HG03097 (cell line): Measurements from ENCODE around the gene FOXP4.

ENCODE experiments used
- ATAC-seq: cut with Tn5 transposase; IDR thresholded peaks from one replicate; pipeline ENCODE4 v1.9.1; 2021; ENCODE audit not compliant: unreplicated experiment, low FRiP score

Gene FOXP4

GRCh38 chr6:41545703-41546474, at the start of gene FOXP4:
TSS of gene FOXP4 (plus strand) at chr6:41546381. CDS start at chr6:41565761, 19,380 bp downstream.
- ATAC-seq: peak; percentile 60

- no peak for ATAC-seq
Observed at GRCh38 chr6:41497573-41497972, 48.6 kb upstream of the FOXP4 start.

GRCh38 chr6:41497994-41498393, 48.2 kb upstream of the FOXP4 start:
- ATAC-seq: no peak

GRCh38 chr6:41498968-41499599, 47.1 kb upstream of the FOXP4 start:
- no peak for ATAC-seq

- no peak for ATAC-seq
Observed at GRCh38 chr6:41500561-41500960, 45.6 kb upstream of the FOXP4 start.

GRCh38 chr6:41502566-41502916, 43.6 kb upstream of the FOXP4 start:
- ATAC-seq: no peak

GRCh38 chr6:41502917-41503671, 43.1 kb upstream of the FOXP4 start:
- ATAC-seq: no peak

- ATAC-seq: no peak
Observed at GRCh38 chr6:41503827-41504465, 42.2 kb upstream of the FOXP4 start.

- ATAC-seq: no peak
Observed at GRCh38 chr6:41504466-41505121, 41.6 kb upstream of the FOXP4 start.

GRCh38 chr6:41505122-41506049, 40.8 kb upstream of the FOXP4 start:
- ATAC-seq: no peak

- no peak for ATAC-seq
Observed at GRCh38 chr6:41508479-41508878, 37.7 kb upstream of the FOXP4 start.

GRCh38 chr6:41509580-41509979, 36.6 kb upstream of the FOXP4 start:
- no peak for ATAC-seq

GRCh38 chr6:41511443-41512060, 34.6 kb upstream of the FOXP4 start:
- ATAC-seq: no peak

GRCh38 chr6:41512146-41512701, 34.0 kb upstream of the FOXP4 start:
- no peak for ATAC-seq

GRCh38 chr6:41515995-41516394, 30.2 kb upstream of the FOXP4 start:
- ATAC-seq: no peak

- no peak for ATAC-seq
Observed at GRCh38 chr6:41518118-41518517, 28.1 kb upstream of the FOXP4 start.

GRCh38 chr6:41519305-41519744, 26.9 kb upstream of the FOXP4 start:
- ATAC-seq: no peak

GRCh38 chr6:41519745-41520699, 26.2 kb upstream of the FOXP4 start:
- no peak for ATAC-seq
